Skeletal muscle cell (primary cell): ENCODE measurements around the gene TMEM273.
A peak's percentile ranks its signal among the peaks of the same experiment; 100 is the strongest.

ENCODE experiments used
- DNase-seq: peaks from one replicate; pipeline ENCODE4 v3.0.0-alpha.2; 2010; ENCODE audit warnings: low read depth
- H3K4me3 ChIP-seq: 2 replicates; pipeline ENCODE4 v1.5.1; 2011; ENCODE audit warnings: low read depth, mild to moderate bottlenecking, control low read depth, low read length, moderate library complexity

The TMEM273 gene

DNA sequence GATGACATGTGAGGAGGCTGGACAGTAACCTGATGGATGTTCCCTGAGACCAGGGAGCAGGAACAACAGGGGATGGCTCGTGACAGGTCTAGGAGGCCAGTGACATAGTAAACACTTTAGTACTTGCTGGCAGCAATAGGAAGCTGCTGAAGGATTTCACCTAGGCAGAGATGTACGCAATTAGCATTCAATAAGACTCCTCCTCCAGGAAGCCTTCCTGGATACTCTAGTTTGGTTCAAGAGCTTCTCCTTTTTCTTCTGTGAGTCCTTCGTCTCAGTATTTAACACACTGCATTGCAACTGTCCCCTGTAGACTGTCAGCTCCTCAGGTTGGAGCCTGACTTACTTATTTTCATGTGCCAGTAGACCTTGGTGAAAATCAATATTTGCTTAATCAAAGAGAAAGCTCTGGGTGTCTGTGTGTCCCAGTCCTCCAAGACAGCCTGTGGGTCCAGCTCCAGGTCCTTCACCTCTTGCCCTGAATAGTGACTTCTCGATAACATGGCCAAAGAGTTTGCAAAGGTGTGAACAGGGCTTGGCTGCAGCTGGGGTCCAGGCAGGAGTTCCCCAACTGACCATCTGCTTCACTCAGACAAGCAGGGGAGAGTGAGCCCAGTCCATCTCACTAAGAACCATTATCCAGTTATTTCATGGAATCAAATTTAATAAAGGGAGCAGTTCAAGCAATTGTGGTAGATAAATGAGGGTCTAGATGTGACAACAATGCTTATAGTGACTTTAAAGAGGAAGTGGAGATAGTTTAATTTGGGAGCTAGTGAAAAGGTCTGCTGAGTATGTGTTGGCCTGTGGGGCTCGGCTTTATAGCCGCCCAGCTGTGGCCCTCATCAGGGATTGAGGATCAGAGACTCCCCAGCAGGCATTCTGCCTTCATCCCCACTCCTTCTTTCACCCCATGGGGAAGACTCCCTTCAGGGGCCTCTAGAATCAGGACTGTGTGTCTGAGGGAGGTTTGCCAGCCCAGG lies 9.4 kb downstream of the TMEM273 start:
- no peak for DNase-seq
- H3K4me3 ChIP-seq: no peak overlapping the region

DNA sequence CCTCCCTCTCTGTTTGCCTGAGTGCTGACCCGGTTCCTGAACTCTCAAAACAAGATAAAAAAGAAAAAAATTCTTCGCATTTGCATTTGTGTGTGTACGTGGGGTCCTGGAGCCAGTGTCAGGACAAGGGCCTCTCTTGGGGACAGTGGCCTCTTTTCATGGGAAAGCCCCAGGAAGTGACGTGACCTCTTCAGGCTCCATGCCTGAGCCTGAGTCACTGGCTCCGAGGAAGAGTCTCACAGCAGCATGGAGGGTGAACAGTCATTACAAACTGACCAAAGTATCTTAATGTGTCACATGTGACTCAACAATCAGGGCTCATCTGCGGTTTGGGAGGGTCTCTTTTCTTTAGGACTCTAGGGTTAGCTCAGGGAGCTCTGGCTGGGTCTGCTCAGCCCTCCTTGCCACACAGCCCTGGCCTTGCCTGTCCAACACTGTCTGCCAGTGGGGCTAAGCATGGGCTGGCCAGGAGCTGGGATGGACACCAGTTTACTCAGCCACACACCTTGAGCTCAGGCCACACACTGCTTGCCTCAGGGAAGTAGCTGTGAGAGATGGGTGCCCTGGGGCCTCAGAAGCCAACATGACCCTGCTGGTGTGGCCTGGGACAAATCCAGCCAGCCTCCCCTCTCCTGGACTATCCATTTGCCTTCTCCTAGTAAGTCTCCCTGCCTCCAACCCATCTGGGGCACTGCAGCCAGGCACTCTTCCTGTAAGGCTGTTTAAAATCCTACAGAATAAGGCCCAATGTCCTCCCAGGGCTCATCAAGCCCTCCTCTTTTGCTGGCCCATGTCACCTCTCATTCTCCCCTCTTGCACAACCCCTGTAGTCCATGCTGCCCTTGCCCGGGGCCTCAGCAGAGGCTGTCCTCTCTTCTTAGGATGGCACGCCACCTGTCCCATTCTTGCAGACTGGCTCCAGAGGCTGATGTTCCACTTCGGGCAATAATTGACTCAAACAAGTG lies 10.5 kb downstream of the TMEM273 start:
- no peak overlapping the region for H3K4me3 ChIP-seq
- DNase-seq: peak; percentile 66

DNA sequence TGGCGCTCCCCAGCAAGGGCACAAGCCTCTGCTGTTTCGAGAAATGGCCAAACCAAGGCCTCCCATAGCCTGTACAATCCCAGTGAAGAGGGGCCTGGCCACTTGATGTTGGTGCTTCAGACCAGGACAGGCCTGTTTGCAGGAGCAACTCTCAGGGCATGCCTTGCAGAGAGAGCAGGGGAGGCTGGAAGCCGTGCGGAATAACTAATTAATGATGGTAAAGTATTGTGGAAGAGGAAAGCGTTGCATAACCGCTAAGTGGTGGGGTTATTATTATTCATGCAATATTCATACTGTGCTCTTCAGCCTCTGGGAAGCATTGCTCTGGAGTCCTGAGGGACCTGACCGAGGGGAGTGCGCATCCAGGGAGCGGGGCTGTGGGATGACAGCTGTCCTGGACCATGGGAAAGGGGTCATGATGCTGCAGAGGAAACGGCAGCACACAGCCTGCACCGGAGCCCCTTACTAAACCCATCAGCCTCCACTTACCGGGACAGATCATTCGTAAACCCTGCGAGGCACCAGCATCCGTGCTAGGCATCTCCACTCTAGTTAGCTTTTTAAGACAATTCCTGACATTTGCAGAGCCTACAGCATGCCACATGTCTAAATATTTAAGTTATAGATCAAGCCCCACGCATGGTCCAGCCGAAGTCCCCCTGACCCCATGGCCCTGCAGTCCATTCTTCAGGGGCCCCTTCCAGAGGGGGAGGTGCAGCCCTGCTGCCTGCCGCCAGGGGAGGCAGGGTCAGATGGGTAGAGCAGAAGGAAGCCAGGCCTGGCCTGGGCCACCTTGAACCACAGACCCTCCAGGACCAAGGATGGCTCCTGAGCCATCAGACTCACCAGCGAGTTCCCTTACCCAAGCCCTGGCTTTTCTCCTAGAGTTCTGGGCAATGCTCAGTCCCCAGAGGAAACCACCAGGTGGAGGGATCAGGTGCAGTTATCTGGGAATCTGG lies 11.6 kb downstream of the TMEM273 start:
- no peak overlapping the region for H3K4me3 ChIP-seq
- no peak for DNase-seq

DNA sequence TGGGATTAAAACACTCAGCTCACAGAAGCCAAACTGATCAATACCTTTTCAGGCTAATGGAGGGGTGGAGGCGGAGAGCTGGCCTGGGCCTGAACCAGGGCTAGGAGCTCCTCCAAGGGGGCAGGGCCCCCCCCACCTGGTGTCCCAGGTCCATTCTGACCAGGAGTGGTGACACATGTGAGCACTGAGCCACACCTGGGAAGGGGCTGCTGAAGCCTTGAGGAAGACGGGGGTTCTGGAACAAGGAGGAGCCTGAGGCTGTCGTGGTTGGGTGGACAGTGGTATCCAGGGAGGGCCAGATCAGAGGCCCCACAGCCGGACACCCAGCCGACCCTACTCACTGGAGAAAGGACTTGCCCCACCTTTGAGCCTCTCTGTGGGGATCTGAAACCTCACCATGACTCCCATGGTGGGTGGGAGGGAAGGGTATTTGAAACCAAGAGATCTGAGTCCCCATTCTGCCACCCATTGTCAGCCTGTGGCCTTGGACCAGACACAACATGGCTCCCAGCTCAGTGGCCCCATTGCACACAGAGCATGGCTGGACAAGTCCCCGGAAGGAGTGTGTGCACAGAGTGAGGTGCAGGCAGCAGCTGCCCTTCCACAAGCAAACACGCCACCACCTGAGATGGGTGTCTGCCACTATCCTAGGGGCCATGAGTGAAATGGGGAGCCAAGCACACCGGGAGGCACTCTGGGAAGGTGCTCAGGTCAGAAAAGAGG lies 12.4 kb downstream of the TMEM273 start:
- no peak for DNase-seq
- H3K4me3 ChIP-seq: no peak overlapping the region

DNA sequence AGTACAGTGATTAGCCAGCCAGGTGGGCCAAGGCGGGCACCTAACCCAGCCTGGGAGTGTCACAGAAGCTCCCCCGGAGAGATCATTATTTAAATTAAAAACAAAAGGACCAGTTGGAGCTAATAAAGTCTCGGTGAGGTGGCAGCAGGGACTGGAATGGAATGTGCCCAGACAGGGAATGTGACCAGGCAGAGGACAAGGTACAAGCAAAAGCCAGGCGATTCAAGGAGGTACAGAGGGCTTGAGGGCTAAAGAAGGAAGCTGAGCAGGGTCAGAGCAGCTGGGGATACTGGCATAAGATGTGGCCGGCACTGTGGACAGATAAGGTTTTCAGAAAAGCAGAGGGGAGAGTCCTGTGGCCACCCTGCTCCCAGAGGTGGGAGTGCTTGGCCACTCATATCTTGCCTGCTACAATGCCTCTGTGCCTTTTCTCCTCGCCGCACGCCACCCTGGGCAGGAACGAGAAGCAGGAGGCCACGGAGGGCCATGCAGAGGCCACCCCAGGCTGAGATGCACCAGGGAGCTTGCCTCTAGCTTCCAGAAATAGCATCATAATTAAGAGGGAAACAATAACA lies 13.2 kb downstream of the TMEM273 start:
- DNase-seq: no peak
- no peak overlapping the region for H3K4me3 ChIP-seq

DNA sequence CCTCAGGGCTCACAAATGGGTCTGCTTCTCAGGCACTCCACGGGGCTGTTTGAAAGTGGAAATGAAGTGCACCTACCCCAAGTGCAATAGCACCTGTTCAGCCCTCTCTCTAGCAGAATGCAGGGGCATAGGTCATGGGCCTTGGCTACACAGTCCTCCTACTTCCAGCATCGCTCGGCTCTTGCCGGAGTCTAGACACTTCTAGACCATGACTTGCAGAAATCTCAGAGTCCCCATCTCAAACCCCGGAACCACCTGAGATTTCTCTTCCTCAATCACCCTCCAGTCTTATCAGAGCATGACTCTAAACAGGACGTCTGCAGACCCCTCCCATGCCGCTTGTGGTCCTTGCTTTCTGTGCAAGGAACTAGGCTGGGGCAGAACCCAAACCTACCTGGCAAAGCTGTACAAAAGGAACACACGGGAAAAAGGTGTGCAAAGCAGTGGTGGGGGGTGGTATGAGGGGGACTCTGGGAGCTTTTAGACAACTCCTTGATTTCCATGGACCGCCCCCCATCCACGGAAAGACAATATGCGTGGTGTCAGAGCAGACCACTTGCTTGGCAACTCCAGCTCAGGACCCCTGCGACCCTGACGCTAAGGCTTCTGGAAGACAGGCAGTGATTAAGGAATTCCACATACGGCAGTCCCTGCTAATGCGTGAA lies 13.8 kb downstream of the TMEM273 start:
- no peak overlapping the region for H3K4me3 ChIP-seq
- no peak for DNase-seq

DNA sequence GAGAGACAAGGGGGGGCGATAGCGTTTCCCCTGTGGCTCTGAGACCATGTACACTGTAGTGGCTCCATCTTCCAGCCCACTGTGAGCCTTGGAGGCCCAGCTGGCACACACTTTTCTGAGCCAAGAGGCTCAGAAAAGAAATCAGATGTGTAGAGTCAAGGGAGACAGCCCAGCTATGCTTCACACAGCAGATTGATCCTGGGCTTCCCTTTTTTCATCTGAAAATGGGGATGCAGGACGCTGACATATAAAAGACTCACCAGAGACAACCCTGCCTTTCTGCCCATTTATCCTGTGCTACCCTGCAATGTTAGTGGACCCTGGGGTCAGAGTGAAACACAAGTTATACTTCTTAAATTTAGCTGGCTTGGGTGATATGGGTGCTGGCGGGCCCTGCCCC lies 14.3 kb downstream of the TMEM273 start:
- DNase-seq: no peak

DNA sequence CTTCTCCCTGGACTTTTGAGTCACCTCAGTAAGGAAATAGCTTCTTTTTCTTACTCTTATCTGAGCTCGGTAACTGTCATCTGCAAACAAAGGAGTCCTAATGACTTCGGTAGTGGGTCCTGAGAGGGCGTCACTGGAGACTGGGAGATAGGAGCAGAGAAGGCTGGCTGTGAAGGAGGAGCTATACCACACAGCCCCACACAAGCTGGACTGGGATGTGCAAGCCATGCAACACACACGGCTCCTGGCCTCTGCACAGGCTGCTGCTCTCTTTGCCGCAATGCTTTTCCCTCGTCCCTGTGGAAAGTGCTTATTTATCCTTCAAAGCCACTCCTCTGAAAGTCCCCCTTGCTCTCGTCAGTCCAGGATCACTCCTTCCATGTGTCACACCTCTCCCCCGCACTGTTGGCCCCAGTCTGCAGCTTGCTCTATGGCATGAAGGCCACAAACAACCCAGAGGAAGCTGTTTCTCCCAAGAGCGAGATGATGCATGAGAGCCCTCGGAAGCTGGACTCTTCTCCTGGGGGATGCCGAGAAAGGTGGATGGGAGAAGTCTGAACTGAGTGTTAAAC lies 14.9 kb downstream of the TMEM273 start:
- no peak for DNase-seq
- no peak overlapping the region for H3K4me3 ChIP-seq

More for the DNA sequence above, 14.3 kb downstream of the TMEM273 start:
- no peak overlapping the region for H3K4me3 ChIP-seq

DNA sequence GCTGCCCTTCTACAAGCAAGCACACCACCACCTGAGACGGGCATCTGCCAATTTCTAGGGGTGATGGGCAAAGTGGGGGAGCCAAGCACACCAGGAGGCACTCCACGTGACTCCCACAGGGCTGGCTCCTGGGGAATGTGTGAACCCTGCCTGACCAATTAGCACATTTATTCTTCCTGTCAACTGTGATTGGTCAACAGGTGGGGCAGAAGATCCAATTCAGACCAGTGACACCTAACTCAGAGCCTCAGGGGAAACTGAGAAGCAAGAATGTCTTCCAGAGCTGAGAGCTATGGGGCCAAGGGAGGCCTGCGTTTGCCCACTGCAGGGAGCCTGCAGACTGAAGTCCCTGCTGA lies 15.4 kb downstream of the TMEM273 start:
- H3K4me3 ChIP-seq: no peak overlapping the region
- no peak for DNase-seq

DNA sequence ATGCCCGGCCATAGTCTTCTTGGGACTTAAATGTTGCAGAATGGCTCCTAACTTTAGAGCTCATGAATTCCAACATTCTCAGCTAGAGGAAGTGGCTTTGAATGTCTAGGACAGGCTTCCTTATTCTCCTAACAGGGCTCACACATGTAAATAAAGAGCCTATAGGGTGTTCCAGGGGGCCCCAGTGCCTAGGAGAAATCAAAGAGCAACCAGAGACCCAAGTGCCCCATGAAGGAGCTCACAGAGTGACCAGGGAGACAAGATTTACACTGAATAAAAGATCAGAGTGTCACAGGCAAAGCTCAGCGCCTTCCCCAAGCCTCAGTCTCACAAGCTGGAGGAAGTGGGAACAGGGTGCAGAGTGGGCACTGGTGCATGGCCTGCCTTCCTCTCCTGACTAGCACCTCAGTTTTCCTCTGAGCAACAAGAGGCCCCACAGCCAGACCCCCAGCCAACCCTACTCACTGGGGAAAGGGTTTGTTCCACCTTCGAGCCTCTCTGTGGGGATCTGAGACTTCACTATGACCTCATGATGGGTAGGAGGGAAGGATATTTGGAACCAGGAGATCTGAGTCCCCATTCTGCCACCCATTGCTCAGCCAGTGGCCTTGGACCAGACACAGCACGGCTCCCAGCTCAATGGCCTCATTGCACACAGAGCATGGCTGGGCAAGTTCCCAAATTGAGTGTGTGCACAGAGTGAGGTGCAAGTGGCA lies 16.0 kb downstream of the TMEM273 start:
- H3K4me3 ChIP-seq: no peak overlapping the region
- no peak for DNase-seq

DNA sequence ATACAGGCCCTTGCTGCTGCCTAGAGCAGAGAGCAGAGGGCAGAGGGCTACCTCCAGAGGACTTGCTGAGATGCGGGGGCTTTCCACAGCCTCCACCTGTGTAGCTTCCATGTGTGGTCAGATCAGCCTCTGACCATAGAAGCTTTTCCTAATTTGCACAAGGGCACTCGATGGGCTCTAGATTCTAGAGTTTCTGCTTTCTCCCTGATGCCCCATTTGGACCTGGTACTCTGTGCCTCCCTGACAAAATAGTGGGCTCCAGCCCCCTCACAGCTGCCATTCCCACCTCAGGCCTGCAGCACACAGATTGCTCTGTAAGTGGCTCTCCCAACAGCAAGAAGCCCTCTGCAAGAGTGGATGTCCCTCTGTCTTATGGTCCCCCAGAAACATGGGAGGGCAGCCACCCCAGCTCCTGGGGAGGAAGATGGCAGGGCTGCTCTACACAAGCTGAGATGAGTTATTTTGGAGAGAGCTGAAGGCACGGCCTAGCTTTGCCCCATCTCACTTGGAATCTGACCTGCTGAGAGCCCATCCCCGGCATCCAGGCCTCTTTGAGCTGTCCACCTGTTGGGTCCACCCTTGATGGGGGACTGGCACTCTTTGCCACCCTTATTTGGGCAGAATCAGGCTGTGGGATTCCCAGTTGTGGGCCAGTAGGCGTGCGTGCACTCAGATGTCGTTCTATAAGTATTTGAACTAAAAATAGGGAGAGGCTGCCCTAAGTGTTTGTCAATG lies 16.7 kb downstream of the TMEM273 start:
- no peak overlapping the region for H3K4me3 ChIP-seq
- no peak for DNase-seq

DNA sequence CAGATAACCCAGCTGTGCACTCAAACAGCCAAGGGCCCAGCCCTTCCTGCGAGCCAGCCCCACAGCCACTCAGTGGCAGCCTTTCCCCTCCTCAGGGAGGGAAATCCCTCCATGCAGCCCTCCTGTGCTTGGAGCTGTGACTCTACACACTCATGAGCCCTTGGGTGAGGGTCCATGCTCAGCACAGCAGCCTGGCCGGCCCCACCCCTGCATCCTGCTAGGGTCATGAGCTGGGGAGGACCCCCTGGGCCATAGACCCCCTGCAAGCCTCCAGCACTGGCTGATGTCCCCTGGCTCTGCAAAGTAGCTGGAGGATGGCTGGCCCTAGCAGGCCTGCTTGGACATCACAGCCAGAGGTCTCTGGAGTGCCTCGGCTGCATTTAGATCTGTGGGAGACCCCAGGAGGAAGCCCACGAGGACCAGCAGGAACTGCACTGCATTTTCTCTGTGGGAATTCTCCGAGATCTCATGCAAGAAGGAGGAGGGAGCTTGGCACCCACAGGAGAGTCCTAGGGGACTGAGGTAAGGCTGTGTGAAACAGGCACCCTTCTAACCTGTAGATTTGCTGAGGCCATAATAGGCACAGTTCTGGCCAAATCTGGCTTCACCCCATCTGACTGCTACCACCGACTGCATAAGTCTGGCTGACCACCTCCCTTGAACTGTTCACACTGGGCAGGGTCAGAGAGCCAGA lies 17.4 kb downstream of the TMEM273 start:
- H3K4me3 ChIP-seq: no peak overlapping the region

DNA sequence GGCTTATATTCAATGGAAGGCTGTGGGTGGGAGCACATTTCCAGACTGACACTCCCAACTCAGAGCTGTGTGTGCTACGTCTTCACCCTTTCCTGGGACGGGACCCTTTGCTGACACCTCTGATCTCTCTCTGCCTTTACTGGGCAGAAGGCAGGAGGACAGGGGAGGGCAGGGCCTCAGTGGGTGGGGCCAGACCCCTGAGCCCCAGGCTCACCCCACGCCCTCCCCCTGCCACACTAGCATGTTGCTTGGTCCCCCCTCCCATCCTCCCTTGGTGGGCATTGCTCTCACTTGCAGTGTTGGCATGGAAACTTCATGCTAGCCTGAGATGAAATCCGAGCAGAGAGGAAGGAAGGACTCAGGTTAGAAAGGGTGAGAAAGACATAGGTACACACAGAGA lies 18.4 kb downstream of the TMEM273 start:
- no peak overlapping the region for H3K4me3 ChIP-seq
- no peak for DNase-seq

More for the DNA sequence above, 17.4 kb downstream of the TMEM273 start:
- no peak for DNase-seq

DNA sequence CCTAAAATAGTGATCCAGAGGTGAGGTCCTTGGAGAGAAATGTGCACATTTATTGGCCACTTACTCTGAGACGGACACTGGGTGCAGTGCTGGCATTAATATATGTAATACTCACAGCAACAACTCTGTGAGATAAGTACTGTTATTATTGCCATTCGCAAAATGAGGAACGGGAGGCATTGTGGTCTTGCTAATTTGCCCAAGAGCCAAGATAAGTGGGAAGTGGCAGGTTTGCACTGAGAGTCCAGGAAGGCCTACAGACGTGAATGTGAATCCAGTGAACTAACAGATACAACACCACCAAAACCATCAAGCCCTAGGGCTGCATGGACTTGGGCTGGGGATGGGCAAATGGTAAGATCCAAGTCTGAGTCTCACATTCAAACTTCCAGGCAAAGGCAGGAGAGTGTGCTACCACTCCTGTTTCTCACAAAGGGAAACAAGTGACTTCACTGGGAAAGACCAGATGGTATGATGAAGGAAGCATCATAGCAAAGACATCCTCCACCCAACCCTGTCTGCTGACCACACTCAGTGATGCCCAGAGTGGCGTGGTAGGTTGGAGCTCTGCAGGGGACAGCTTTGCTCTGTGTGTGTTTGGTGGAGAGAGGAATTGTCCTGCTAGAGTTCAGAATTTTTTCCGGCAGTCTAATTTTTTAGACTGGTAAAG lies 19.2 kb downstream of the TMEM273 start:
- H3K4me3 ChIP-seq: no peak overlapping the region
- no peak for DNase-seq

DNA sequence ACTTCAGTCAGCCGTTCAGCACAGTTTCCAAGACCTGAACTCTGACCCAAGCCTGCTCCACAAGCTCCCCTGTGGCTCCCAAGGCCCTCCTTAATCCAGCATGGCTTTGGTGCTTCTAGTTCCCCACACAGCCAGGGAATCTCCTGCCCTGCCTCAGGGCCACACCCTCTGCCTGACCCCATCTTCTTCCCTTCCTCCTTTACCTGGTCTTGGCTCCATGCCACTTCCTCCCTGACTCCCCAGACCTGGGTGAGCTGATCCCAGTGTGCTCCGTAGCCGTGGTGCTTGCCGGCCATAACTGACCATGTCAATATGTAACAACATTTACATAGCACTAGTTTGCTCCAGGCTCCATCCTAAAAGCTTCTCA lies 20.0 kb downstream of the TMEM273 start:
- H3K4me3 ChIP-seq: no peak overlapping the region
- DNase-seq: no peak
